Activated CD8-positive, alpha-beta memory T cell treated with anti-CD3 and anti-CD28 coated beads, Interleukin-2, amount 10 ng/mL, durations not matched to agents 7 days and 5 days (primary cell): ENCODE data around the gene LDHAL6A. TPM values are rescaled to one million over a fixed set of nuclear protein-coding genes. Genes with fewer than 3 reads are reported as not detected.

ENCODE experiments used
- total RNA-seq, 2 experiments: library from RNA; stranded (reverse); gene quantifications; one replicate each; pipeline ENCODE4 v1.2.3, GENCODE V29; 2021

The LDHAL6A gene
- total RNA-seq, 2 experiments from 2014 or later: not detected

Other genes starting within 250 kb of the LDHAL6A start
- gene SAA4, start 219.1 kb upstream of the LDHAL6A start, total RNA-seq: not detected
- gene SAA2, start 207.2 kb upstream of the LDHAL6A start, total RNA-seq: not detected
- not detected for gene SAA1, start 189.6 kb upstream of the LDHAL6A start, total RNA-seq
- 10 to 100 TPM; 19.3 to 19.8 TPM for gene HPS5, start 133.7 kb upstream of the LDHAL6A start, total RNA-seq
- gene GTF2H1, start 133.3 kb upstream of the LDHAL6A start, total RNA-seq: 10 to 100 TPM; 40.0 to 47.7 TPM
- gene LDHA, start 61.3 kb upstream of the LDHAL6A start, total RNA-seq: 1,000 to 10,000 TPM in 1 of 2 experiments, 100 to 1,000 TPM in 1; 826 to 1,022 TPM
- under 1 TPM in 1 of 2 experiments, not detected in 1; 0.16 TPM for gene LDHC, start 43.5 kb upstream of the LDHAL6A start, total RNA-seq
- 10 to 100 TPM; 30.5 to 42.2 TPM for gene TSG101, start 71.1 kb downstream of the LDHAL6A start, total RNA-seq
- gene UEVLD, start 132.9 kb downstream of the LDHAL6A start, total RNA-seq: 10 to 100 TPM; 17.2 to 23.3 TPM
- gene MISFA, start 143.9 kb downstream of the LDHAL6A start, total RNA-seq: 1 to 10 TPM in 1 of 2 experiments, under 1 TPM in 1; 0.85 to 1.8 TPM
- 10 to 100 TPM; 23.8 to 34.7 TPM for gene SPTY2D1, start 178.5 kb downstream of the LDHAL6A start, total RNA-seq
- gene TMEM86A, start 242.9 kb downstream of the LDHAL6A start, total RNA-seq: under 1 TPM; 0.93 to 0.98 TPM